Fibroblast of the conjunctiva (primary cell): Measurements from ENCODE around the gene UBE2J1.
A peak's percentile ranks its signal among the peaks of the same experiment; 100 is the strongest.
"Not testable (repeated sequence)": the region's sequence is repeated elsewhere in the genome, so short reads cannot be mapped to it uniquely, and the experiment has no call there.

Source experiments
- DNase-seq: peaks from one replicate; pipeline ENCODE4 v3.0.0-alpha.2; 2010; ENCODE audit warnings: low read depth

The UBE2J1 gene

DNA sequence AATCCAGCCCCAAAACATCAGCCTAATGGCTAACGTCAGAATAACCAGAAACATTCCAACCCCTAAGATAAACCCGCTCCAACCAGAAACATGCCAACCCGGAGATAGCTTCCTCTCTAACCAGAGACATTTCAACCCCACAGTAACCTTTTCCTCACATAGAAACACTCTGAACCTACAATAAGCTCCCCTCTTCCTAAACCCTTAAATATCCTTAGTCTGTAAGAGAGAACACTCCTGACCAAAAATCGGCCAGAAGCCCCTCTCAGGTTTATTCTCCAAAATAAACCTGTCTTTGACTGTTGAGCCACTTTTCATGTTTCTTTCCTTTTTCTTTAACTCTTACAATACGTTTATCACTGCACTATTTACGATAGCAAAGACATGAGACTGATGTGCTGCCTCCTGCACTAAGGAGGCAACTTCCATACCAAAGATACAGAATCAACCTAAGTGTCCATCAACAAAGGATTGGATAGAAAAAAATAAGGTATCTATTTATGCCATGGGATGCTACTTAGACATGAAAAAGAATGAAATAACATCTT is 32.4 kb downstream of the UBE2J1 start:
- no peak for DNase-seq

DNA sequence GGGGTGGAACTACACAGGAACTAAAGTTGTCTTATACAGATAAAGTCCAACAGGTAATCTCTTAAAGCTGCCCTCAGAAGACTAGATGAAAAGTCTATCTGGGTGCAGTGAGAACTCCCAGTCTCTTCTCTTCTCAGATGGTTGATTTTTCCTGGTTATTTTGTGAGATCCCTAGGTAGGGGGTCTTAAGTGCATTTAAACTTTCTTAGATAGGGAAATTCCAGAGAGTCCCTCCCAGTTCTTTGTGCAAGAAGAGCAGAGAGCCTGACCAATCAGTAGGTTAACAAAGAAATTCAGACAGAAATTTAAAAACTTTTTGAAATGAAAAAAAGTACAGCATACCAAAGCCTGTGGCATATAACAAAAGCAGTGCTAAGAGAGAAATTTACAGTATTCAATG is 35.5 kb downstream of the UBE2J1 start:
- no peak for DNase-seq

DNA sequence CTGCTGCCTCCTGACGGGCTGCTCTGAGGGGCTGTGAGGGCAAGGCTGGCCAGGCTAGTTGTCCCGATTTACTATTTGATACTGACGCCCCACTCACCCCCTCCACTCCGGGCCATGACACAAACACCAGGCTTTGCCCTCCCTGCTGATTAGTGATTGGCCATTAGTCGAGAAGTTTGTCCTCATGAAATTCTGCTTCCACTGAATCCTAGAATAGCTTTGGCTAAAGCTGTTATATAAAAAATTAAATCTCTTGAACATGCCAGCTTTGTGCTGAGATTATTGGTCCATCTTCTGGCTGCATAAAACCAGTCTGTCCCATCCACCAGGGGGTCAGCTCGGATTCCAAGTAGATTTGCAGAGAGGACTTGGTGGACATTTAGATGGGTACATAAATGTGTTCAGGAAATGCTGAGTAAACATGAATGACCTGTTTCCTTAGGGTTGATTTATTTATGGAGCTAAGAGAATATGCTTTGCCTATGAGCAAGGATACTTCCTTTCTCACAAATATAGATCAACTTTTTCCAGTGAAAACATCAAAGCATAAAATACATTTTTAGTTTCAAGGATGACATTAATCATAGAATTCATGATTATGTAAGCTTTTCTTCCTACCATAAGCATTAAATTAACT is 37.2 kb downstream of the UBE2J1 start, which contains the start of gene GABRR2:
GABRR2 (minus strand) TSS at position 51 of the 637 bp plus-strand sequence. CDS start 134 bp downstream, outside the sequence.
- DNase-seq = no peak

DNA sequence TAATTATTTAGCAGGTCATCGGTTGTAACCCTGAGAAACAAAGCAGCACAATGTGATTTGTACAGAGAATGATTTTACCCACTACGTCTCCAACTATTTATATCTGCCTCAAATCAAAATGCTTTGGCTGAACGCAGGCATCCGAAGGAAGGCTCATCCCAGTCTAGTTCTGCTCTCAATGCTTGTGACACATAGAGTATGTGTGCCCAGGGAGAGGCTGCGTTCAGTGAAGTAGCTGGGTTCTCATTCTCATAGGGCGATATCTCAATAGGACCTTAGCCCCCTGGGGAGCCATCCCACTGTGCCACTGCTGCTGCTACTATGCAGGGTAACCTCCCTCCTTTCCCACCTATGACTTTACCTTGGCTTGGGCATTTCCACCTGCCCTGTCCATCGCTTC is 37.8 kb downstream of the UBE2J1 start:
- no peak for DNase-seq

DNA sequence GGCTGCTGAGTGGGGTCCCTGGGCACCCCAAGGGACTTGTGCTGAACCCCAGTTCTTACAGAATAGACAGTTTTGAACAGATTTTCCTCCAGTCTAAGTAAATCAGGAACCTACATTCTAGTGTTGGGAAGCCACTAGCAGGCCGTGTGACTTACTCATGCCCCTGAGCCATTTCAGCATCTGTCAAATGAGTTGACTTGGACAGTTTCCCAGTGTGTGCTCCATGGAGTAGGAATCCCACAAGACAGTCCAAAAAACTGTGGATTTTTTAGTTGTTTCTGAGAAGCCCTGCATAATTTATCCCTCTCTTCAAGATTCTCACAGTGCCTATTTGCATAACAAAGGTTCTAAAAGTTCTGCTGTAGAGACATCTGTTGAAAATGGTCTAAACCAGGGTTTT is 39.5 kb downstream of the UBE2J1 start:
- DNase-seq = peak; percentile 54

DNA sequence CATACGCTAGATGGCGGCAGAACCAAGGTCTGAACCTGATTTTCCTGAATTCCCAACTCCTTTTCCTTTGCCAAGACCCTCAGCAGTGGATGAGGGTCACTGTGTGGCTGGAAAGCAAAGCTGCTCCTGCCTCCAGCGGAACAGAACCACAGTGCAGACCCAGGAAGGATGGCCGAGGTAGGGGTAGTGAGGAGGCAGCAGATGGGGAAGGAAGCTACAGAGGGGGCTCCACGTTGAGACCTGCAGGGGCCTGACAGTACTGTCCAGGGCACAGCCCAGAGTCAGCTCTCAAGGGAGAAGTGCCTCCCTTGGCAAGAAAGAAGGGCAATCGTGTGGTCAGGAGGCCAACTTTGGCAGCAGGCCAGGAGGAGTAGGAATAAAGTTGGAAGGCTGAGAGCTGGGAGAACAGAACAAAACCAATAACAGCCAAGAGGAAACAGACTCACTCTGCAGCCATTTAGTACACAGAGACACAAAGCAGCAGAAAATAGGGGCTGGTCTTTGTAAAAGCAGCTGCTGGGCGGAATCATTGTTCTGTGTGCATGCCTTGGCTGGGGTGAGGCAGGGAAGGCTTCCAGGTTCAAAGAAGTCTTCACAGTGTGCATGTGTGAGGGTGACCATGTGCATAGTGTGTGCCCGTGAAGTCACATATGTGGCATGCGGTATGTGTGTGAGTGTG is 40.5 kb downstream of the UBE2J1 start:
- peak; percentile 21 for DNase-seq

DNA sequence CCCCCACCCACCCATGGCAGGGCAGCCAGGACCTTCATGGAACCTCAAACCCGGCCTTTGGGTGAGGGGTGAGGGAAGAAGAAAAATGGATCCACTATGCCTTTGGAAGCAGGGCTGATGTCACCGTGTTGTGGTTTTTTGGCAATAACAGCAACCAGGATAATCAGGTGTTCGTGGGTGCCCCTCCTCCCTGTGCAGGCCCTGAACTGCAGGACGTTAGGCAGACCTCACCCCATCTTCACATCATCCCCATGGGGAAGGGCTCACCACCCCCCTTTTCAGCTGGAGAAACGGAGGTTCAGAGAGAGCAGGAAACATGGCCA is 41.0 kb downstream of the UBE2J1 start:
- no peak for DNase-seq

DNA sequence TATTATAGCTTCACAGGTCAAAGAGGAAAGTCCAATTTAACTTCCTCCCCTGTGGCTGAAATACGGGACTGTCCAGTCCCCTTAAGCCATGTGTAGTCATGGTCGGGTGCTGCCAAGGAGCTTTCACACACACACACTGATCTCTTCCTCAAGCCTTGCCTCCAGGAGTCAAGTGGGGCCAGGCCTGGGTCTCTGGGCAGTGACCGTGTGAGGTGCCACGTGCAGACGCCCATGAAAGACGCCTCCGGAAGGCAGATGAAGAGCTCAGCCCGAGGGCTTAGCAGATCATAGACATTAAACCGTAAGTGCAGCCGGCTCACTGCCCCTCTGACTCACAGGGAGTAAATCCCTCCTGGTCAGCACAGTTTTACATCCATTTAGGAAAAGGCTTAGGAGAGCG is 41.6 kb downstream of the UBE2J1 start:
- DNase-seq = no peak

DNA sequence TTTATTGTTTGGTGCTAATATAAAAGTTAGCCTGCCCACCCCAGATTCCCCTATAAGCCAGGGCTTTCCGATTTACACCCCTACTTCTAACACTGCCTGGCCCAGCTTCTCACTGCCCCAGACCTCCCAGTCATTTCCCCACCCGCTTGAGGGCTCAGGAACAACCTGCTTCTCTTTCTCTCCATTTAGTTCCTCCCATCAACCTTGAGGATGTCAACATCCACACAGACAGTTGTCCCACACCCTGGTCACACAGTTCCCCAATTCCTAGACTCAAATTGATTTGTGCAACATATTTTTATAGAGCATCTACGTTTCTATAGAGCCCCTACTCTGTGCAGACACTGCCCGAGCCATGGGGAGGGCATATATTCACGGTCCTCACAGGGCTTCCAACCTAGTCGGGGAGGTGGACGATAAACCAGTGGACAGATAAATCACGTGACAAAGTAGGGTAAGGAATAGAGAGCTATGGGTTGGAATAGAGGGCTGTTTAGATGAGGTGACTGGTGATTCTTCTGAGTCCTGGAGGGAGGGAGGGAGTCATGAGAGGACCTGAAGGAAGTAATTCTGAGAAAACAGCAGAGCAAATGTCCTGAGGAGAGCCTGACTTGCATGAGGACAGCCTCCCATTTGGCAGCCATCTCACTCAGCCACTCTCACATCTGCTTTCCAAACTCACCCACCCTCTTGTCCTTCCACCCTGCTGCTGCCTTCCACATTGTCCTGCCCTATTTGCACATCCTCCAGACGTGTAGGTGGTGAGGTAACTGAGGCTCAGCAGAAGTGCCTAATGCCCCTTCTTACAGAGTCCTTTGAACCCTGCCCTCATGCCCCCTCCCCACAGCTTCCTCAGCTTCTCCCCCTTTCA is 43.8 kb downstream of the UBE2J1 start:
- DNase-seq = no peak

DNA sequence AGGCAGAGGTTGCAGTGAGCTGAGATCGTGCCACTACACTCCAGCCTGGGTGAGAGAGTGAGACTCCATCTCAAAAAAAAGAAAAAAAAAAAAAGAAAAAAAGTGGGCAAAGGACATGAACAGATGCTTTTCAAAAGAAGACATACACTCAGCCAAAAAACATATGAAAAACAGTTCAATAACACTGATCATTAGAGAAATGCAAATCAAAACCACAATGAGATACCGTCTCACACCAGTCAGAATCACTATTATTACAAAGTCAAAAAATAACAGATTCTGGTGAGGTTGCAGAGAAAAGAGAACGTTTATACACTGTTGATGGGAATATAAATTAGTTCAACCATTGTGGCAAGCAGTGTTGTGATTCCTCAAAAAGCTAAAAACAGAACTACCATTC is 48.0 kb downstream of the UBE2J1 start:
- not testable (repeated sequence) for DNase-seq

DNA sequence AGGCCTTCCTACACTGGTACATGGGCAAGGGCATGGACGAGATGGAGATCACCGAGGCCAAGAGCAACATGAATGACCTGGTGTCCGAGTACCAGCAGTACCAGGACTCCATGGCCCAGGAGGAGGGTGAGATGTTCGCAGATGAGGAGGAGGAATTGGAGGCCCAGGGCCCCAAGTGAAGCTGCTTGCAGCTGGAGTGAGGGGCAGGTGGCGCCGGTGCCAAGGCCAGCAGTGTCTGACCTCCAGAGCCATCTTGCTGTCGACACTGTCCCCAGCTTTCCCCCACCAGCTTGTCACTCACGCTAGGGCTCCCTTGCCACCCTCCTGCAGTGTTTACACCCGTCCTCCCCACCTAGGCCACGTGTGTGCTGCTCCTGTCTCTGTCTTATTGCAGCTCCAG is 49.6 kb downstream of the UBE2J1 start:
- DNase-seq = no peak

DNA sequence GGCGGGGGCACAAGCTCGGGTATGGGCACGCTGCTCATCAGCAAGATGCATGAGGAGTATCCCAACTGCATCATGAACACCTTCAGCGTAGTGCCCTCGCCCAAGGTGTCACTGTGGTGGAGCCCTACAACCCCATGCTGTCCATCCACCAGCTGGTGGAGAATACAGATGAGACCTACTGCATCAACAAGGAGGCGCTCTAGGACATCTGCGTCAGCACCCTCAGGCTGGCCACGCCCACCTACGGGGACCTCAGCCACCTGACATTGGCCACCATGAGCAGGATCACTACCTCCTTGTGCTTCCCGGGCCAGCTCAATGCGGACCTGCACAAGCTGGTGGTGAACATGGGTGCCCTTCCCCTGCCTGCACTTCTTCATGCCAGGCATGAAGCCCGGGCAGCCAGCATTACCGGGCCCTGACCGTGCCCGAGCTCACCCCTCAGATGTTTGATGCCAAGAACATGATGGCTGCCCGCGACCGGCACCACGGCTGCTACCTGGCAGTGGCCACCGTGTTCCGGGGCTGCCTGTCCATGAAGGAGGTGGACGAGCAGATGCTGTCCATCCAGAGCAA is 50.2 kb downstream of the UBE2J1 start:
- no peak for DNase-seq

DNA sequence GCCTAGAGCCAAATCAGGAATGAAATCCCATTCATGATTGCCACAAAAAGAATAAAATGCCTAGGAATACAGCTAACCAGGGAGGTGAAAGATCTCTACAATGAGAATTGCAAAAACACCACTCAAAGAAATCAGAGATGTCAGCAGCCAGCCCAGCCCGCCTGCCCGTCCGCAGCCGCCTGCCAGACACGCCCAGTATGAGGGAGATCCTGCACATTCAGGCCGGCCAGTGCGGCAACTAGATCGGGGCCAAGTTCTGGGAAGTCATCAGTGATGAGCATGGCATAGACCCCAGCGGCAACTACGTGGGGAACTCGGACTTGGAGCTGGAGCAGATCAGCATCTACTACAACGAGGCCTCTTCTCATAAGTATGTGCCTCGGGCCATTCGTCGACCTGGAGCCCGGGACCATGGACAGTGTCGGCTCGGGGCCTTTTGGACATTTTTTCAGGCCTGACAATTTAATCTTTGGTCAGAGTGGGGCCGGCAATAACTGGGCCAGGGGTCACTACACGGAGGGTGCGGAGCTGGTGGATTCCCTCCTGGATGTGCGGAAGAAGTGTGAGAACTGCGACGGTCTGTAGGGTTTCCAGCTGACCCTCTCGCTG is 50.8 kb downstream of the UBE2J1 start:
- no peak for DNase-seq

DNA sequence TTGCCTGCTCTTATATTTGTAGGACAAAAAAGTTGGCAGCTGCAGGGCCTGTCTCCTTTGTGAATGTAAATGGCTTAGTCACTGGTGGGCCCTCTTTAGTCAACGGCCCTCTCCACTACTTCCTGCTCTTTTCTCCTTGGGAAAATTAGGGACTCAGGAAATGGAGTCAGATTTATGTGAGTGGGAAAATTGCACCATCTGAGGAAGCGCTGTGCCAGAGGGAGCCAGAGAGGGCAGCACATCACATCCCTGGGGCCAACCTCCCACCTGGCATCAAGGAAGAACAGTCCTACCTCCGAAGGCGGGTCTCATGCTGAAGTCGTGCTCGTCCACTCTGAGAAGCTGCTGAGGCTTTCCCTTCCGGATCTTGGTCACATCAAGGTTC is 53.1 kb downstream of the UBE2J1 start:
- DNase-seq = no peak

DNA sequence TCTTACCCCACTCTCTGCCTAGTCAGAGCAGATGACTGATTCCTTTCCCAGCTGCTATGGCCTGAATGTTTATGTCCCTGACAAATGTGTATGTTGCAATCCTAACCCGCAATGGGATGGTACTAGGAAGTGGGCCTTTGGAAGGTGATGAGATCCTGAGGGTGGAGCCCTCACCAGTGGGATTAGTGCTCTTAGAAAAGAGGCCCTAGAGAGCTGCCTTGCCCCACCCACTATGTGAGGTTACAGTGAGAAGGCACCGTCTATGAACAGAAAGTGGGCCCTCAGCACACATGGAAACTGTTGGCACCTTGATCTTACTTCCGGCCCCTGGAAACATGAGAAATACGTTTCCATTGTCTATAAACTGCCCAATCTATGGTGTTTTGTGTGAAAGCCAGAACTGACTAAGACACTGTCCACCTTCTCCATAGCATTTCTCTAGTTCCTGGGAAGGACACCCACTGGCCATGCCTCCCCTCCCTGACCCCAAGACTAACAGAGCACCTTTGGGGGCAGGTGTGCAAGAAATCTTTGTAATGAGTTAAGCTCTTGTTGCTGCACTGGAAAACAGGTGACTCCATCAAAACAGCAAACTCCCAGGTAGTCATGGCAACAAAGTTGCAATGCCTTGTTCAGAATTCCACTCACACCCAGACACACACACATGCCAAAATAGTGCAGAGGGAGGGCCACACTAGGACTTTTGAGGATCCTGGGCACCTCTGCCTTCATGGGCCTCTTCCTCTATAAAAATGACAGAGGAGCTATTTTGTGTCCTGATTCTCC is 53.6 kb downstream of the UBE2J1 start:
- DNase-seq = peak; percentile 16

DNA sequence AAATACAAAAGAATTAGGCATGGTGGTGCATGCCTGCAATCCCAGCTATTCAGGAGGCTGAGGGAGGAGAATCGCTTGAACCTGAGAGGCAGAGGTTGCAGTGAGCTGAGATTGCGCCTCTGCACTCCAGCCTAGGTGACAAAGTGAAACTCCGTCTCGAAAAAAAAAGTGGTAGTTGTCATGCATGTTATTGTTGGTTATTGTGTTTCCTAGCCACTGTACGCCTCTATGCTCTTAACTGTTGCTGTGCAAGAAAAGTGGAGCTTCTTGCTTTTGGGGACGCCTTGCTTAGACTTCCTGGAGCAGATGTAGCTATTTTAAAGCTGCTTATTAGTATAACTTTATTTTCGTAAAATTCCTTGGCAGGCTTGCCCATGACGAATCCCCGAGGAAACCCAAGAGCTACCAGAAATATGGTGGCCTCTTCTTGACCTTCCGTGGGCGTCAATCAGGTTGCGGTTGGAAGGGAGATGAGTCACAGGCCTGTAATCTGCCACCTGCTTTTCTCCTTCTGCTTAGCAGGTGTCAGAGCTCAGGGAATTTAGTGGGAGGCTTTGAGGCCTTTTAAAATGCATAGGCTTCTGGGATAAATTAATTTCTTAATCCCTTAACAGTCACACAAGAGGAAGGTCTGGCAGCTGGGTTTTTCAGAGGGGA is 54.7 kb downstream of the UBE2J1 start:
- DNase-seq = peak; percentile 82

DNA sequence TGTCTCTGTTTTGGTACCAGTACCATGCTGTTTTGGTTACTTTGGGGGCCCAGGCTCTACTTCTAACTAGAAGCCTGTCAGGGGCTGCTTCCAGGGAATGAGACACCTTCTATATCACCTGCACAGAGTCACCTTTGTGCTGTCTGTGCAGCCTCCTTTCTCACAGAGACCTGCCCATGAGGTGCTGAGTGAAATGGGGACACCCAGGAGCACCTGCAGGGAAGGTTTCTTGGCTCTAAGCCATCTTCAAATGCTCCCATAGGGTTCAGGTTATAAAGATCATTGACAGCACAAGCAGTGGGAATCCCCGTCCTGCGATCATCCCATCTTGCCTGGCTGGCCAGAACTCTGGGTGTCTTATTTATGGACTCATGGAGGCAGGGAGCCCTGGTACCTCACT is 56.5 kb downstream of the UBE2J1 start:
- no peak for DNase-seq

DNA sequence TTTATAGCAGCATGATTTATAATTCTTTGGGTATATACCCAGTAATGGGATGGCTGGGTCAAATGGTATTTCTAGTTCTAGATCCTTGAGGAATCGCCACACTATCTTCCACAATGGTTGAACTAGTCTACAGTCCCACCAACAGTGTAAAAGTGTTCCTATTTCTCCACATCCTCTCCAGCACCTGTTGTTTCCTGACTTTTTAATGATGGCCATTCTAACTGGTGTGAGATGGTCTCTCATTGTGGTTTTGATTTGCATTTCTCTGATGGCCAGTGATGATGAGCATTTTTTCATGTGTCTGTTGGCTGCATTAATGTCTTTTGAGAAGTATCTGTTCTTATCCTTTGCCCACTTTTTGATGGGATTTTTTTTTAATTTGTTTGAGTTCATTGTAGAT is 57.4 kb downstream of the UBE2J1 start:
- not testable (repeated sequence) for DNase-seq

DNA sequence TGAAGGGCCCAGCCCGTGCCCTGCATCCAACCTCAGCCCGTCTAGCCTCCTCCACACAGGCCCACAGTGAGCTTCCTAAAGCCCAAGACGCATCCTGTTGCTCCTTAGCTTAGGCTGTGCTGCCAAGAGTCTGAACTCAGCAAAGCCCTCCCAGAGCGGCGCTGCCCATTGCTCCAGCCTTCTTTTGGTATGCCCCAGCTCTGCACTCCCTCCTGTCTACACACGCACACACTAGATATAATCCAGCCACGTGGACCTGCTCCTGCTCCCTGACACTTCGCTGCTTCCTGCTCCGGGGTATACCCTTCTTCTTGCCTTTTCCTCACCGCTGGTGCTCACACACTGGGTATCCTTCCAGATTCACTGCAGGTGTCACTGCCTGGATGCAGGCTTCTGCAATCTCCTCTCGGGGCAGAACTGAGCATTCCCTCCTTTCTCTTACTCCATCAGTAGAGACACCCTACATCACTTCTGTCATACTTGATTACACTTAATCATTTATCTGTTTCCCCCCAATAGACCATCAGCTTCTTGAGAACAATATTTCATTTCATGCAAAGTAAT is 61.2 kb downstream of the UBE2J1 start:
- DNase-seq = no peak

DNA sequence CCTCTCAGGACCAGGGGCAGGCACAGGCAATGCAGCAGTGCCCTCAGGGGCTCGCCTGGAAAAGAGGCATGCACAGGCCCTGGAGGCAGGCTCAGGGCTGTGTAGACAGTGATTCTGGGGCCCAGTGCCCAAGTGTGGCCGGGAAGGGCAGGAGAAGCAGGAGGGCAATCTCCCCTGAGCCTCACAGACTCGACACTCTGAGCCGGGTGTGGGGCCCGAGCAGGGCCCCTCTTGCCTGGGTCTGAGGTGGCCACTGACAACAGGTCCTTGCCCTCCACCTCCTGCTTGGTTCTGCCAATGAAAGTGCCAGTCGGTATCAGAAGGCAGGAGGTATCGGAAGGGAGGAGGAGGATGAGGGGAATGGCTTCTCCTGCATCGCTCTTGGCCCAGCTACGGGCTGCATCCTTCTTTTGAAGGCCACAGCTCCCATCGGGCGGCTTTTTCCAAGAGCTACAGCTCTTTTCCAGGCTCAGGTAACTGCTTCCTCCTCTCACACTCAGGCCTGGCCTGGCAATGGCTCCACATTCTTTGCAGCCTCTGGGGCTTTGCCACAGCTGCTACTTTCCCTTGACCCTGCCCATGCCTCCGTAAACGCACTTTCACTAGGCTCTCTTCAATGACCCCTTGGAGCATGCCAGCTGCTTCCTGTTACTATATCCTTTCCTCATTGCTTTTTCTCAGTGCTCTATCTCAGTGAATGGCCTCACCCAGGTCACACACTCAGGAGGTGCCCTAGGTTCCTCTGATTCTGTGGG is 61.9 kb downstream of the UBE2J1 start:
- no peak for DNase-seq
